Stimulated activated CD8-positive, alpha-beta memory T cell treated with anti-CD3 and anti-CD28 coated beads, Interleukin-7, amount 100 ng/mL, for 24 hours (primary cell): Measurements from ENCODE around the gene FAM76B.

Source experiments
- DNase-seq: peaks from one replicate; pipeline ENCODE4 v3.0.0-alpha.2; 2020; ENCODE audit warnings: low read depth

Gene FAM76B

DNA sequence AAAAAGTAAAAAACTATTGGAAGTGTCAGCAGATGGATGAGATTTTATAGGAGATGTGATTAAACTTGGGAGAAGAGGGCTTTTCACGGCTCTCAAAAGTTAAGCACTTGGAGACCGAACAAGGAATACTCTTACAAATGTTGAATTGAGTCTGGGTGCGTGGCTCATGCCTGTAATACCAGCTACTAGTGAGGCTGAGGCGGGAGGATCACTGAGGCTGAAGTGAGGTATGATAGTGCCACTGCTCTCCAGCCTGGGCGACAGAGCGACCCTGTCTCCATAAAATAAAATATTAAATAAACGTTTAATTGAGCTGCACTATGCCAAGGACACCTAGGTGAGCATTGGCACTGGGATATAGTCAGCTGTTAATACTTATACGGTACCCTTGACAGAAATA lies 2.6 kb upstream of the FAM76B start:
- DNase-seq = no peak

DNA sequence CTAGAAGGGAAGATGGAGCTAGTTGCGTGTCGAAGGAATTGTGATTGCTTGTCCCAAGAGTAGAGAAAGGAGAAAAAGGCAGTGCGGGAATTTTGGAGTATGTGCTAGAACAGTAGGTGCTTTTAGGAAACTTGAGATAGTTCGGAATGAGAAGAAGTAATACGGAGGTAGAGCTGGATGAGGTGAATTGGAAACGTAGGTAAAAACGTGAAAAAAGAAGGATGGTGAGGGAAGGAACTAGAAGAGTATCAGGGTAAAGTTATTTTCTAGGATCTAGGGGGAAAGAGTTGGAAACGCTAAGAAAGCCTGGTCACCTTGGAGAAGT lies 2.1 kb upstream of the FAM76B start:
- no peak for DNase-seq

DNA sequence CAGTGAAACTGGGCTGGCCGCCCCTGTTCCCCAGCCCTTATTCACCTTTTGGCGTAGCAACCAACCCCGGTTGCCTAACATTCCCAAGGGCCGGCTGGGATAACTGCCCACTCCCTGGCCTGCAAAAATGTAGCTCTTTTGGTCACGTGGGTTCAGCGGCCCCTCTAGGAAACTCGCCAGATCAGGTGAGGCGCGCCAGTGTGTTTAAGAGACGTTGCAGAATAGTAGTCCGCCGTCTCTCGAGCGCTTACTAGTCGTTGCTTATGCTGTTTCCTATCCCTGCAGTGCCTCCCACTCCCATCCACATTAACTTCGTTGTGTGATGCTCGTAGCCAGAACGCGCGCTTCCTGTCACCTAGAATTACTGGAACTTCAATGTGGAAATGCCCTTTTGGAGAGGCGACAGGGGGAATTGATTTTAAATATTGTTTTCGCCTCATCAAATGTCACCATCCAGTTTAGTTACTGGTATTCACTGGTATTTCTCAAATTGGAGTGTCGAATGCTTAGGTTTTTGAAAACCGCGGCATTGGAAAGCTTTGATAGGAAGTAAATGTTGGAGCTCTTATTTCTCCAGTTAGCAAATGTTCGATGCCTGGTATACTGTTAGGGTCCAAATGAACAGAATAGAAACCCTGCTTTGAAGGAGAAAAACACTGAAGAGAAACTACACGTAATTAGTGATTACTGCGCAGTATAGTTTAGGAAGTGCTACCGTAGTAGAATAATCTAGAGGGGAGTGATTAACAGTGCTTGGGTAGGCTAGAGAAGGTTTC lies 1.5 kb upstream of the FAM76B start:
- peak; percentile 30 for DNase-seq

DNA sequence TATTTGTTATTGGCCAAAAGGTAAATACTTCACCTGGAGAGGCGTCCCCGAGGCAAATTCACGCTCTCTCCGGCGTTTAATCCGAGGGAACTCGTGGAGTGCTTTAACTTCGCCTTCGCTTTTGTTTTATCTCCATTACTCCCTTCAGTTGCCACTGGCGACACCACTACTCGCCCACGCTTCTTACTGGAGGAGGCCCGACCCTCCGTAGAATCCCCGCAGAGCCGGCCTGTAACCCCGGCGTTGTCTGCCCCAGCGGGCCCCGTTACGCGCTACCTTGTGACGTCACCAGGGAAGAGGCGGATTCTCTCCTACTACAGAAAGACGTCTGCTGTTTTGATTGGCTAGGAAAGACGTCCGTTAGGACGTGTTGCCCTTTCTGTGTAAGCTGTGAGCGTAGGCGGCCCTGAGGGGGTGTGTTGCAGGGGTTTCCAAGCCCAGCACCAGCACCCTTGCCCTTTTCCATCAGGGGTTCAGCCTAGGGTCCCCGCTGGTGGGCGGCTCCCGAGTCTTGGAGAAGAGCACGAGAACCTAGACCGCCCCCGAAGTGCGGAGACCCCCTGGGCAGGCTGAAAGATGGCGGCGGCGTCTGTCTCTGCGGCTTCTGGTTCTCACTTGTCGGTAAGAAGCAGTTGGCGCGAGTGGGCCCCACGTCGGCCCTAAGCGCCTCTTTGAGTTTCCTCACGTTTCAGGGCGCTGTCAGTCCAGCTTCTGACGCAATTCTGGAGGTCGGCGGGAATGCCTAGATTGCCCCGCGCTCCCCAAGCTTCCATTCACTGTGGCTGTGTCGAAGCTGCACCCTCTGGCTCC lies 746 bp upstream of the FAM76B start, which contains the start of gene CEP57:
Gene CEP57 (plus strand): TSS at position 376 of the 810 bp plus-strand sequence. CDS start 201 bp downstream, at position 577.
- peak; percentile 87 for DNase-seq

DNA sequence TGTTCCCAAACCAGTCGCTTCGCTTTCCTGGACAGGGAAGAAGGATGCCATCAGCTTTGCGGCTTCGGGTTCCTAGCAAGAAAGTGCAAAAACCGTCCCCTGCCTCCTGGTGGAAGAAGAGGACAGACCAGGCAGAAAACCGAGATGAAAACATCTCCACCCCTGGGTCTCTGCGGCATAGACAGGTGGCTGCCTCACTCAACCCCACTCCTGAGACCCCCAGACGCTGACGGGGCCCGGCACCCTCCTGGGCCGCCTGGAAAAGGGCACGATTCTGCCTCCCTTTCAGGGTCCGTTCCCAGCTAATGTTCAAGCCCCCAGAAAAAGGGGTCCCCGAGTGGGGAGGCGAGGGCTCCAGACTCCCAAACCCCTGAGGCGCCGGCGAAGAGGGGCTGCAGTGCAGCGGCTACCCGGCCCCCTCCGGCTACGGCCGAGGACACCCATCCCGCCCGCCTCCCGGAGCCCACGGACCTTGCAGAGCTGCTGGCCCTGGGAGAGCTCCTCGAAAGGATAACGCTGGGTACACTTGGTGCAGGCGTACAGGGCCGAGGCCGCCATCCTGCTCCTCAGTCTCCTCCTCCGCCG lies 569 bp downstream of the FAM76B start:
- no peak for DNase-seq

DNA sequence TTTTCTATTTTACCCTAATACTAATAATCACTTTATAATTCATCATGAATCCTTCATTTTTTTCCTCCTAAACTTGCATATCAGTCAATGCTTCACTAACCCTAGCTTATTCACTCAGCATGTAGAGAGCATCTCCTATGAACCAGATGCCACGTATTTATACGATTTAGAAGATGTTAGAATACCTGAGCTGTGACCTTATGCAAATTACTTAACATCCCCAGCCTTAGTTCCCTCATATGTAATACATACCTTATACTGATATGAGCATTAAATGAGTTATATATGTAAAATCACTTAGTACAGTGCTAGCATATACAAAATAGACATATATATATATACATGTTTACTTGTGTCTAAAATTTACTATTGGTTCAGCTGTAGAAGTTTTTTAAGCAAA lies 9.0 kb downstream of the FAM76B start:
- DNase-seq = no peak

DNA sequence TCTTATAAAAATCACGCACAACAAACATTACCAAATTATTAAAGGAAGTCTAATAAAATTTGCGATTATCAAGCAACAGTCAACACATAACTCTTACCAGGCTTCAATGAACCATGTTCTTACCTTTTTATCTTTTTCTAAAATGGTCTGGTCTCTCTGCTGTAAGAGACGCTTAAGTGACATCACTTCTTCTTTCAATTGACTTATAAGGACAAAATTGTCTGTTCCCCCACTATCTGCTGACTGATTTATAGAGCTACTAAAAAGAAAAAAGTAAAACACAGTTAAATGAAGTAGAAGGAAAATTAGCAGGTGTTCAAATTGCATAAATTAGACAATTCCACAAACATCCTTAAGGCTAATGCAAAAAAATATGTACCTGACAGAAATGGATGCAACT lies 10.9 kb downstream of the FAM76B start:
- no peak for DNase-seq

DNA sequence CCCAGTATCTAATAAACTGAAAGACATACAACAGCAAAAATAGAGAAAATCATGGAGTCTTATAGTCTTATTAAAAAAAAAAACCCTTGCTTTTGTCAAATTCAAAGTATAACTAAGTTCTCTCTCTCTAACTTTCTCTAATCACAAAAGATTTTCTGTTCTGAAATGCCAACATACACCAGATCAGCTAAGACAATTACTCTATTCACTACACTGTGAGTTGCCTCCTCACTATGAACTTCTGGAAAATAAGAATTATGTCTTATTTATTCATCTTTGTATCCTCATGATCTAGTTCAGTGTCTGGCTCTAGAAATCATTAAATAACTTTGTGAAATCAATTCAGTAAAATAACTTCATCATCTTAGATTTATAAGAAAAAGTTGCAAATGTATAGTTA lies 12.7 kb downstream of the FAM76B start:
- no peak for DNase-seq

DNA sequence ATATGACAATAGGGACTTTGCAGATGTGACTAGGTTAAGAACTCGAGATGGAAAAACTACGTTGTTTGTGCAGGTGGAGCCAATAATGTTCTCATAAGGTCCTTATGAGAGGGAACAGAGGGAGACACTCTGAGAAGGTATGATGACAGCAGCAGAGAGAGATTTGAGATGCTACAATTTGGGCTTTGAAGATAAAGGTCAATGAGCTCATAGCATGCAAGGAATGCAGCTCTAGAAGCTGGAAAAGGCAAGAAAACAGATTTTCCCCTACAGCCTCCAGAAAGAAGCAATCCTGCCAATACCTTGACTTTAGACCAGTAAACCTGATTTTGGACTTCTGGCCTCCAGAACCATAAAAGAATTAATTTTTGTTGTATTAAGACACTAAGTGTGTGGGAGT lies 21.1 kb downstream of the FAM76B start:
- DNase-seq = no peak

DNA sequence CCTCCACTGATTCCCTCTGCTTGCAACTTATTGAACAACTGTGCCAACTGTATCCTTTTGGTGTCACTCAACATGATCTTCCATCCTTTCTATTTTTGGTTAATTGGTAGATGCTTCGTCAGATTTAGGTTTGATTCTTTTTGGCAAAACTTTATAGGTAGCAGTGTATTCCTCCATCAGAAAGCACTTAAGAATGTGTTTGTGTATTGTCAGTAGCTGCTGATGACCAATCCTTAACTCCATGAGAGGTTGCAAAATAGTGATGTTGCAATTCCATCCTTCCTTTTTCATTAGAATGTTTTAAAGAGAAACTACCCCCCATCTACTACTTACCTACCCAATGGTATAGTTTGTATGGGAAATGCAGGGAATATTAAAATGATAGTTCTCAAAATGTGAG lies 22.1 kb downstream of the FAM76B start:
- DNase-seq = no peak

DNA sequence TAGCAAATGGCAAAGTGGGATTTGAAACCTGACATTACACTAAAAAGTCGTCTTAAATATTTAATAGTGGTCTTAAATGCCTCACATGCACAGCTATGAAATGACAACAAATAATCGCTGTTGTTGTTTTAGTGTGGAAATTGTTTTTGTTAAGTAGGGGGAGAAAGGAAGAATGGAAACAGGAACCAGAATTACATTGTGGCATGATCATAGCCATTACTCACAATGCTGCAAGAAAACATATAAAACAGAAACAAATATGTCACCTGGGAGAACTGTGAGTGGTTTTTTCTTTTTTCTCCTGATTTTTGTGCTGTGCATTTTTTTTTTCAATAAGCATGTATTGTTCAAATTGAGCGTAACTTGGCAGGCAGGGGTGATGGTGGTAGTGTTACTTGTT lies 22.9 kb downstream of the FAM76B start:
- DNase-seq = no peak

DNA sequence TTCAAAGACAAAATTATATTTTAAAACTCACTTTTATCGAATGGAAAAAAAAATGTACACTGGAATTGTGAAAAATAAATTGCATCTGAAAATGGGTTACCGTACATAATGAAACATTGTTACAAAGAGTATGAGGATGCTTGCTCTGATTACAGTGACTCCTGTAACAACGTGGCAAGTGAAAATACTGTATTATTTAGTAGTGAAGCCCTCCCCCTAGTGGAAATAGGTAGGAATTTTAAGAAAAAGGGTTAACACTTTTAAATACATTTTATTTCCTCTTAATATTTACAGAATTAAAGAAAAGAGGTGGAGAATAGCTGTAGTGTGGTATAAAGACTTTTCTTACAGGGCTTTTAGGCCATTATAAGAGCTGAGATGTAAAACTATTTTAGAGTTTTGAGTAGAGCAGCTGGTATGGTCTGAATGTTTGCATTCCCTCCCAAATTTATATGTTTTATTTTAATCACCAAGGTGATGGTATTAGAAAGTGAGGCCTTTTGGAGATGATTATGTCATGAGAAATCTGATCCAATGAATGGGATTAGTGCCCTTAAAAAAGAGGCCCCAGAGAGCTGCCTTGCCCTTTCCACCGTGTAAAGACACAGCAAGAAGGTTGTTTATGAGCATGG lies 25.2 kb downstream of the FAM76B start:
- DNase-seq = no peak

DNA sequence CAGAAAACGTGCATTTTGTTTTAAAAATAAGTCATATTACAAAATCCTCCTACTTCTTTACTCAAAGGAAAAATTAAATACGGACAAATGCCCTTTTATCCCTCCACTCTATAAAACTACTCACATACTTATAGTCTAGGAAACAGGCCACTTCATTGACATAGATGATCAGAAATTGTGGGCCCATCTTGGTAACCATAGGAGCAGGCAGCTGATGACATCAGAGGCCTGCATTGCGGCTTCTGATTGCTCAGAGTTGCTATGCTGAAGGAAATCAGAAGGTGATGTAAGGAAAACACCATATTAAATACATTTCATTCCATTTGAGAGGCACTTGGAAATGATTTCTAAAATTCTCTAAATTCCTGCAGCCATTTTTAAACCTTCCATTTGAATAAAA lies 27.0 kb downstream of the FAM76B start:
- no peak for DNase-seq

DNA sequence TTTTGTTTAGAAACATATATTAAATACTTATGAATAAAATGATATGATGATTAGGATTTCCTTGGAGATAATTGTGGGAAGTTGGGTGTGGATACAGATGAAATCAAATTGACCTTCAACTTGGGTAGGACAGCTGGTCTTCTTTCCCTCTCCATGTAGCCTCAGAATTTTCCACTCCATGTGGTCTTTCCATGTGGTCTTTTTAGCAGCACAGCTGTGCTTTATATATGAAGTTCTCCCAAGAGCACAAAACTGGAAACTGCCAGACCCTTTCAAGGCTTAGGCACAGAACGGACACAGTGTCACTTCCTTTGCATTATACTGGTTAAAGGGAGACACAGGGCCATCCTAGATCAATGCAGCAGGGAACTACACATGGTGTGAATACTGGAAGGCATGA lies 28.6 kb downstream of the FAM76B start:
- DNase-seq = no peak

DNA sequence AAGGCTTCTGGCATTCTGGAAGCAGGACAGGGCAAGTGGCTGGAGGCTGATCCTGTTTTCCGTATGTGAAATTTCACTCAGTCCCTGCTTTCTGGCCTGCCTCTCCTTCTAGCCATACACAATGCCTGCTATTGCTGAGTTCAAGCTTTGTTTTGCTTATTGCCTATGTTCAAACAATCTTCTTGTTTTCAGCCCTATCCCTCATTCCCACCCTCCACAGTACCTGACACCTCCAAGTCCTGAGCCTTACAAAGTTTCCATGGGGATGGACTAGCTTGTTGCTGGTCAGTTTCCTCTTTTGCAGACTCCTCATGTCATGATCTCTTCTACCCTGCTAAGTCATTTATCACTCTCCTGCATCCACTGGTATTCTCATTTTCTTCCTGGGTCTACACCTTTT lies 38.1 kb downstream of the FAM76B start:
- DNase-seq = no peak

DNA sequence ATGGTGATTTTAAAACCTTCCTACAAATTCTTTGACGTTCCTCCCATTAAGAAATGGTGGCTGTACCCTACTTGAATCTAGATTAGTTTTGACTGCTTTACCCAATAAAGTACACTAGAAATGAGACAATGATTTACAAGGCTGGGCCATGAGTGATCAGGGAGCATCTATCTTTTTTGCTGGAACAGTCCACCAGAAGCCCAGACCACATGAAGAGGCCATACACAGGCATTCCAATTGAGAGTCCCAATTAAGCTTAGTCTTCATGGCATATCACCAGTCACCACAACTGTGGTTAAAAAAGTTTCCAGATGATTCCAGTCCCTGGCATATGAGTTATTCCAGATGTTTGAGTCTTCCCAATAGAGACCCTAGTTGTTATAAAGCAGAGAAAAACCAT lies 39.5 kb downstream of the FAM76B start:
- no peak for DNase-seq

DNA sequence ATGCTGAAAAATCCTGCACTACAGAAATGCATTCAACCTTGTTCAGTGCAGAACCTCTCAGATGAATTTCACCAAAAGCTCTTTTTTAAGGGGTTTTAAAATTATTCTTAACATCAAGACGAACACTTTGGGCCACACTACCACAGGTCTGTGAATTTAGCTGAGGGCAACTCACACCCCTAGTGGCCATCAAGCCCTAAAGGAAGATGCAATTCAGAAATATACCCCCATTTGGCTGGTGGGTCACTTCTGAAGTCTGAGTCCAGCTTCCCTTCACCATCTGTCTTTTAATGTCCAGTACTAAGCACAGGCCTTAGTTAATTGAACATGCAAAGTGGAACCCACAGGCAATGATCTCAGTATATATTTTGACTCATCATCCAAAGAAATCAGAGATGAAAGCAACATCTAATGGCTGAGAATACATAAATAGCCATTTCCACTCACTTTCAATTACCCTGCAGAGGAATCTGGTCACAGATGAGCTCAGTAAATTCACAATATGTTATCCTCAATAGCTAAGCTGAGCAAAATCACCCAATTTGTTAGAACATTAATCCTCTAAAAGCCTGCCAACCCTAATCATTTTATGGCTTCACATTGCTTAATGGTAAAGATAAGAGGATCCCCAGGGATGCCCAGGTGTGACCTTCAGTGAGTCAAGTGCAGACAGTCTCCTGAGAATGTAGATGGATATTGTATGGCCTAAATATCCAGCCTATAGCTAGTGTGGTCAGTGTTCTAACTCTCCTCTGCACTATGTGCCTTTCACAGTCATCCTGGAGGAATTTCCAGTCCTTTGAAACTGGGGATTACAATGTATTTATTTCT lies 50.3 kb downstream of the FAM76B start:
- no peak for DNase-seq

DNA sequence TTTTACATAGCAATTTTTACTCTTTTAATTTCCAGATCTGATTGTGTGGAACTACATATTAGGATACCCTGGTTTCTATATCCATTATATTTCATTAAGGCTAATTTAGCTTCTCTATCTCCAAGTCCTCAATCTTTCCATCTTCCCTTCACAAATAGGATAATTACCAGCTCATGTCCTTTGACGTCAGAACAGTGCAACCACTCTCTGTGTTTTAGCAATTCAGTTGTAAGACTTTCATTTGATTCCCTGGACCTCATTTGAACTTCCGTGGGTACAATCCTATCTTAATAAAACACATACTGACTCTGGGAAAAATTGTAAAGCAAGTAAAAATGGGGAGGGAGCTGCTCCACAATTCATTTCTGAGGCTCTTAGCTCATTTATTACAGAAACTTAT lies 52.8 kb downstream of the FAM76B start:
- DNase-seq = no peak

DNA sequence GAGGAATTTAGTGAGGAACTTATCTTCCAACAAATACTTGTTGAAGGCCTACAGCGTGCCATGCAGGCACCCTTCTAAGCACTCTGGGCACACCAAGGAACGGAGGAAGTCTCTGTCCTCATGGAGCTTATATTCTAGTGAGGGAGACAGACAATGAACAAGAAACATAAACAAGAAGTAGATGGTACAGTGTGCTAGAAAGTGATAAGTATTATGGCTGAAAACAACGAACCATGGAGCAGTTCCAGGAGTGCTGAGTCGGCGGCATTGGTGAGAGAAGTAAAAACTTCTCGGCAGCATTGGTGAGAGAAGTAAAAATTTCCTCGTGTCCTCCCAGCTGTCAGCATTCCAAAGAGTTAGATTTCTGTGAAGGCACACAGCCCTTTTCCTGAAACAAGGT lies 53.2 kb downstream of the FAM76B start:
- DNase-seq = no peak

DNA sequence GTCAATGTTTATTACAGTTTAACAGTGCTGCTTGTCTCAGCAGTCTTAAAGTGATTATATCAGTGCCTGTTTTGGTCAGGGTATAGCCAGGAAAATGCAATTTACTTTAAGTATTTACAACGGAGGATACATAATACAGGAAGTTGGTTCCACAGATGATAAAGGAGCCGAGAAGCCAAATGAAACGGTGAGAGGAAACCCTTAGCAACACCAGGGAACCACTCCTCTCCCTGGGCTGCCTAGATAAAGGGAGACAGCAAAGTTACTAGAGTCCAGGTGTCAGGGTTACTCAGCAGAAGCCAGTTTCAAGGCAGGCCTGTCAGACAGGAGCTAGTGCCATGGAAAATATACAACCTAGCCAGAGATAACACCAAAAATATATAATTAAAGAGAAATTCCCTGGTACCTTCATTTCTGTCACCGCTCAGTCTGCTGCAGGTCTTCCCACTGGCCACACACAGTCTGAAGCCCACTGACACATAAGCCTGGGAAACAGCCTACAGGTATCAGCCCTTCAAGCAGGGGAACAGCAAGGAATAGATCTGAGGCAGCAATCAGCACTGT lies 55.5 kb downstream of the FAM76B start:
- no peak for DNase-seq

DNA sequence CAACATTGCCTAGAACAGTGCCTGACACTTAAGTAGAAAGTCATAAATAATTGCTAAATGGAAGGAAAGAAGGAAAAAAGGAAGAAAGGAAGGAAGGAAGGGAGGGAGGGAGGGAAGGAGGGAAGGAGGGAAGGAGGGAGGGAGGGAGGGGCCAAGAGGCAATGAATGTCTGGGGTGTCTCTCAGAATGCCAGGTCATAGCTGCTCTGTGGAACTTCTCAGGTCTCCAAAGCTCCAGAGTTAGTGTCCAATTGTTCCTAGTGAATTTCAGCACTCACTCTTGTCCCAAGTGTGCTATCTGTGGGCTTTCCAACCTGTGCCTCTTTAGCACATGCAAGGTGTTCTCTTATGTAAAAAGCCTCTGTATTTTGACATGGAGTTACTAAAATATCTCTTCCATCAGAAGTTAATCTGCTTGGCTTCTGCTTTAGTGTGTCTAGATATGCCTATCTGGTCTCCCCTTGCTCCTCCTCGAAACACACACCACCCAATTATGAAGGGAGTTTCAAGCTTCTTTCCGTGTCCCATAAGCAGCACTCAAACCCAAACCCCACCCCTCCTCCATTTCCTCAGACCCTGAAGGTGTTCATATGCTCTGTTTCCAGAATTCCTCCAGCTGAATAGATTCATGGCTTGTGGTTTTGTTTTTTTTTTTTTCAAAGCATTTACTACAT lies 56.5 kb downstream of the FAM76B start:
- DNase-seq = no peak
